H1 (cell line): ENCODE measurements around the gene CBR3.

Experiments used
- BACH1 ChIP-seq: IDR thresholded peaks from 2 replicates; pipeline ENCODE4 v1.6.1; 2012; ENCODE audit warnings: low read length, improper control_type of control experiment
- CREB1 ChIP-seq: IDR thresholded peaks from 2 replicates; pipeline ENCODE4 v1.6.1; 2012; ENCODE audit warnings: inconsistent platforms
- EZH2 ChIP-seq: fragments of 200-600 bp; sonication (generic); IDR thresholded peaks from 2 replicates; pipeline ENCODE4 v1.7.1; 2012; ENCODE audit warnings: low read depth, mild to moderate bottlenecking, moderate library complexity, low read length, inconsistent platforms; ENCODE audit not compliant: severe bottlenecking
- HDAC6 ChIP-seq: IDR thresholded peaks from one replicate; pipeline ENCODE4 v1.7.1; 2012; ENCODE audit warnings: low read depth, mild to moderate bottlenecking, inconsistent platforms, low read length, moderate library complexity
- JUND ChIP-seq: IDR thresholded peaks from 2 replicates; pipeline ENCODE4 v1.6.1; 2011; ENCODE audit warnings: mild to moderate bottlenecking, improper control_type of control experiment, low read length
- MAFK ChIP-seq: IDR thresholded peaks from 2 replicates; pipeline ENCODE4 v1.6.1; 2012; ENCODE audit warnings: low read depth, mild to moderate bottlenecking, improper control_type of control experiment, low read length
- POLR2A ChIP-seq, 2 experiments: IDR thresholded peaks; 1 replicate in 1 of 2; 2 replicates in 1 of 2; pipeline ENCODE4 v1.6.1; 2011; ENCODE audit warnings: low read depth in 2 of 2, low read length in 2 of 2, mild to moderate bottlenecking in 2 of 2; ENCODE audit errors: control extremely low read depth in 1 of 2
- POLR2AphosphoS5 ChIP-seq: IDR thresholded peaks from 2 replicates; pipeline ENCODE4 v1.6.1; 2011; ENCODE audit warnings: low read depth, low read length
- RBBP5 ChIP-seq: IDR thresholded peaks from 2 replicates; pipeline ENCODE4 v1.7.1; 2012; ENCODE audit warnings: low read depth, mild to moderate bottlenecking, inconsistent platforms, low read length, moderate library complexity, borderline replicate concordance
- SP1 ChIP-seq: IDR thresholded peaks from 2 replicates; pipeline ENCODE4 v1.6.1; 2011; ENCODE audit warnings: low read depth, low read length
- TF ChIP-seq, protein P1 (sequence below): IDR thresholded peaks from 2 replicates; pipeline ENCODE4 v1.6.1; 2011; ENCODE audit warnings: low read length, improper control_type of control experiment
- TF ChIP-seq, protein P2 (sequence below), 3 experiments: IDR thresholded peaks; 1 replicate in 2 of 3; 2 replicates in 1 of 3; pipeline versions ENCODE4 v1.5.1 to v1.6.1; 2011; ENCODE audit warnings: low read length in 3 of 3, mild to moderate bottlenecking in 3 of 3, inconsistent platforms in 2 of 3, low read depth in 1 of 3, moderate library complexity in 1 of 3; ENCODE audit not compliant: insufficient read depth in 1 of 3; ENCODE audit errors: control extremely low read depth in 1 of 3
- TF ChIP-seq, protein P3 (sequence below): IDR thresholded peaks from 2 replicates; pipeline ENCODE4 v1.6.1; 2011; ENCODE audit warnings: low read depth, mild to moderate bottlenecking, low read length; ENCODE audit not compliant: insufficient read depth

DNA sequence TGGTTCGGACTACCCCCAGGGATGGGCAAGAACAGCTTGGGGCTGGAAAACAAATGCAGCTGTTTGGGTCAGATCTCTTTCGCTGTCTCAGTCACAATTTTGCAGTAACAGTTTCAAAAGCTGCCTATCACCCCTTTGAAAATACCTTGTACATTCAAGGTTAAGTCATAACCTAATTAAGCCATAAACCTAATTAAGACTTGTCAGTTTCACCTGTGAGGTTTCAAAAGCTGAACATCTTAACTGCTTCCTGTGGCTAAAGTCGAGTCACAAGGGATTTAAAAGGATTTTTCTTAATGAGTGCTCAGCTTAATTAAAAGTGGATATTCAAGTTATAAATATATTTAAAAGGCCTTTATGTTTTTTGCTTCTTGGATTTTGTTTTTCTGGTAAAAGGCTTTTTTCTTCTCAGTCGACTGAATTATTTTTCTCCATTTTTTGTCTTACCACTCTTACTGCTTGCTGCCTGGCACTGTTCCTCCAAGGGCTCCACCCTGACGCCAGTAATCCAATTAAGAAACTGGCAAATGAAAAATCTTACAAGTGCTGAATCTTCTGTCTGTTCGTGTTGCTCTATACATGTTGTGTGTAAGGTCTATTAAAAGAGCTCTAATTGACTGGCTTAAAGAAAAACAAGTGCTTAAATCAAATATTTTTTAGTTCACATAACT lies 33.8 kb upstream of the CBR3 start:
- TF ChIP-seq HDAC6 (no peak), POLR2AphosphoS5 (no peak), RBBP5 (no peak), BACH1 (no peak), SP1 (no peak), CREB1 (no peak), JUND (no peak), EZH2 (no peak), POLR2A (IDR thresholded peaks at IDR 0.05; ENCODE audit: control extremely low read depth in 1 of 2, low read depth in 2 of 2, low read length in 2 of 2) (no peak), MAFK (no peak)
- TF ChIP-seq, protein P1, sequence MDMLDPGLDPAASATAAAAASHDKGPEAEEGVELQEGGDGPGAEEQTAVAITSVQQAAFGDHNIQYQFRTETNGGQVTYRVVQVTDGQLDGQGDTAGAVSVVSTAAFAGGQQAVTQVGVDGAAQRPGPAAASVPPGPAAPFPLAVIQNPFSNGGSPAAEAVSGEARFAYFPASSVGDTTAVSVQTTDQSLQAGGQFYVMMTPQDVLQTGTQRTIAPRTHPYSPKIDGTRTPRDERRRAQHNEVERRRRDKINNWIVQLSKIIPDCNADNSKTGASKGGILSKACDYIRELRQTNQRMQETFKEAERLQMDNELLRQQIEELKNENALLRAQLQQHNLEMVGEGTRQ, result no peak
- TF ChIP-seq, protein P2, sequence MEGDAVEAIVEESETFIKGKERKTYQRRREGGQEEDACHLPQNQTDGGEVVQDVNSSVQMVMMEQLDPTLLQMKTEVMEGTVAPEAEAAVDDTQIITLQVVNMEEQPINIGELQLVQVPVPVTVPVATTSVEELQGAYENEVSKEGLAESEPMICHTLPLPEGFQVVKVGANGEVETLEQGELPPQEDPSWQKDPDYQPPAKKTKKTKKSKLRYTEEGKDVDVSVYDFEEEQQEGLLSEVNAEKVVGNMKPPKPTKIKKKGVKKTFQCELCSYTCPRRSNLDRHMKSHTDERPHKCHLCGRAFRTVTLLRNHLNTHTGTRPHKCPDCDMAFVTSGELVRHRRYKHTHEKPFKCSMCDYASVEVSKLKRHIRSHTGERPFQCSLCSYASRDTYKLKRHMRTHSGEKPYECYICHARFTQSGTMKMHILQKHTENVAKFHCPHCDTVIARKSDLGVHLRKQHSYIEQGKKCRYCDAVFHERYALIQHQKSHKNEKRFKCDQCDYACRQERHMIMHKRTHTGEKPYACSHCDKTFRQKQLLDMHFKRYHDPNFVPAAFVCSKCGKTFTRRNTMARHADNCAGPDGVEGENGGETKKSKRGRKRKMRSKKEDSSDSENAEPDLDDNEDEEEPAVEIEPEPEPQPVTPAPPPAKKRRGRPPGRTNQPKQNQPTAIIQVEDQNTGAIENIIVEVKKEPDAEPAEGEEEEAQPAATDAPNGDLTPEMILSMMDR (IDR thresholded peaks at IDR 0.05; ENCODE audit: control extremely low read depth in 1 of 3, insufficient read depth in 1 of 3, low read depth in 1 of 3, low read length in 3 of 3), result no peak
- TF ChIP-seq, protein P3, sequence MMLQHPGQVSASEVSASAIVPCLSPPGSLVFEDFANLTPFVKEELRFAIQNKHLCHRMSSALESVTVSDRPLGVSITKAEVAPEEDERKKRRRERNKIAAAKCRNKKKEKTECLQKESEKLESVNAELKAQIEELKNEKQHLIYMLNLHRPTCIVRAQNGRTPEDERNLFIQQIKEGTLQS, result no peak
